BJ (cell line): ENCODE data around the gene SLFN12. TPM values are rescaled to one million over a fixed set of nuclear protein-coding genes. Genes with fewer than 3 reads are reported as not detected.
"Not testable (repeated sequence)": the region's sequence is repeated elsewhere in the genome, so short reads cannot be mapped to it uniquely, and the experiment has no call there.

Source experiments
- CTCF ChIA-PET: fragments of 350-600 bp; formaldehyde crosslinking; extraction: SDS; loops from one replicate; lab custom pipeline; 2021; ENCODE audit warnings: antibody characterized with exemption, inconsistent platforms; lab: Yijun Ruan, JAX
- POLR2A ChIA-PET: fragments of 300-600 bp; sonication (Branson Sonifier 250); formaldehyde crosslinking; extraction: SDS; loops from one replicate; lab custom pipeline; 2021; ENCODE audit warnings: antibody characterized with exemption; lab: Charles Lee
- DNase-seq: peaks from one replicate; pipeline ENCODE4 v3.0.0-alpha.2; 2011; ENCODE audit warnings: low read depth
- H3K27me3 ChIP-seq: 2 replicates; pipeline ENCODE4 v1.6.0; 2011; ENCODE audit warnings: low read length; ENCODE audit not compliant: control insufficient read depth, insufficient read depth
- H3K36me3 ChIP-seq: 2 replicates; pipeline ENCODE4 v1.5.1; 2011; ENCODE audit warnings: low read length; ENCODE audit not compliant: control insufficient read depth, insufficient read depth
- H3K4me3 ChIP-seq: 2 replicates; pipeline ENCODE4 v1.5.1; 2011; ENCODE audit warnings: low read depth, mild to moderate bottlenecking, control low read depth, low read length
- polyA plus RNA-seq: library from polyadenylated mRNA; depleted of rRNA; stranded (reverse); fragments of >200 nt; gene quantifications from 2 replicates; pipeline ENCODE4 v1.2.3, GENCODE V29; 2011
- TF ChIP-seq, protein P1 (sequence below): IDR thresholded peaks from 2 replicates; pipeline ENCODE4 v1.5.1; 2011; ENCODE audit warnings: low read depth, mild to moderate bottlenecking, control low read depth, inconsistent platforms, low read length, moderate library complexity; ENCODE audit not compliant: insufficient read depth

SLFN12 gene
- polyA plus RNA-seq, 1 experiment: 8.6 TPM

DNA sequence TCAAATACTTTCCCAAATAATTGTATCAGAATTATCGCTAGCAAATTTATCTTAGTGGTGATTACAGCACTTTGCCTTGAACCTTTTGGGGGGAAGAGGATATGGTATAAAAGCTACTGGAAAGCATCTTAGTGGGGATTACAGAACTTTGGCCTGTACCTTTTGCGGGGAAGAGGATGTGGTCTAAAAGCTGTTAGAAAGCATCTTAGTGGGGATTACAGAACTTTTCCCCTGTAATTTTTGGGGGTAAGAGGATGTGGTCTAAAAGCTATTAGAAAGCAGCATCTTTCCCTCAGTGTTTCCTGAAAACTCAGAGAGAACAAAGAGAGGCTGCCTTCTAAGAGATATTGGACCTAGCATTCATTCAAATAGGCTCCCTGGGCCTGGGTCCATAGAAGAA, 4.1 kb downstream of the SLFN12 start:
- H3K36me3 ChIP-seq: peaks cover 2% of the 10 kb centered on the region; the same call in 1 of the 2 replicates
- TF ChIP-seq, protein P1, sequence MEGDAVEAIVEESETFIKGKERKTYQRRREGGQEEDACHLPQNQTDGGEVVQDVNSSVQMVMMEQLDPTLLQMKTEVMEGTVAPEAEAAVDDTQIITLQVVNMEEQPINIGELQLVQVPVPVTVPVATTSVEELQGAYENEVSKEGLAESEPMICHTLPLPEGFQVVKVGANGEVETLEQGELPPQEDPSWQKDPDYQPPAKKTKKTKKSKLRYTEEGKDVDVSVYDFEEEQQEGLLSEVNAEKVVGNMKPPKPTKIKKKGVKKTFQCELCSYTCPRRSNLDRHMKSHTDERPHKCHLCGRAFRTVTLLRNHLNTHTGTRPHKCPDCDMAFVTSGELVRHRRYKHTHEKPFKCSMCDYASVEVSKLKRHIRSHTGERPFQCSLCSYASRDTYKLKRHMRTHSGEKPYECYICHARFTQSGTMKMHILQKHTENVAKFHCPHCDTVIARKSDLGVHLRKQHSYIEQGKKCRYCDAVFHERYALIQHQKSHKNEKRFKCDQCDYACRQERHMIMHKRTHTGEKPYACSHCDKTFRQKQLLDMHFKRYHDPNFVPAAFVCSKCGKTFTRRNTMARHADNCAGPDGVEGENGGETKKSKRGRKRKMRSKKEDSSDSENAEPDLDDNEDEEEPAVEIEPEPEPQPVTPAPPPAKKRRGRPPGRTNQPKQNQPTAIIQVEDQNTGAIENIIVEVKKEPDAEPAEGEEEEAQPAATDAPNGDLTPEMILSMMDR: no peak
- H3K27me3 ChIP-seq: no peaks in the 10 kb centered on the region
- ChIA-PET CTCF (no interaction called here), POLR2A (no interaction called here)
- DNase-seq: no peak
- H3K4me3 ChIP-seq: no peak overlapping the region

DNA sequence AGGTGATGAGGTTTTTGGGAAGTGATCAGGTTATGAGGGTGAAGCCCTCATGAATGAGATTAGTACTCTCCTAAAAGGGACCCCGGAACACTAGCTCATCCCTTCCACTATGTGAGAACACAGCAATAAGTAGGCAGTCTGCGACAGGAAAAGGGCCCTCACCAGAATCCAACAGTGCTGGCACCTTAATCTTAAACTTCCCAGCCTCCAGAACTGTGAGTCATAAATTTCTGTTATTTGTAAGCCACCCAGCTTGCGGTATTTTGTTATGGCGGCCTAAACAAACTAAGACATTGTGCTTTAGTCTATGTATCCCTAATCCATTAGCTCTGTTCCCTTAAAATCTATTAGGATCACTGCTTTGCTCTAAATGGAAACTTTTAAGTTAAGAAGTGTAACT, 8.5 kb downstream of the SLFN12 start:
- TF ChIP-seq, protein P1: no peak
- H3K27me3 ChIP-seq: no peaks in the 10 kb centered on the region
- POLR2A ChIA-PET: no interaction called here
- no peak overlapping the region for H3K4me3 ChIP-seq
- no peak for DNase-seq
- H3K36me3 ChIP-seq: no peaks in the 10 kb centered on the region; the same call in none of the 2 replicates
- CTCF ChIA-PET: no interaction called here

DNA sequence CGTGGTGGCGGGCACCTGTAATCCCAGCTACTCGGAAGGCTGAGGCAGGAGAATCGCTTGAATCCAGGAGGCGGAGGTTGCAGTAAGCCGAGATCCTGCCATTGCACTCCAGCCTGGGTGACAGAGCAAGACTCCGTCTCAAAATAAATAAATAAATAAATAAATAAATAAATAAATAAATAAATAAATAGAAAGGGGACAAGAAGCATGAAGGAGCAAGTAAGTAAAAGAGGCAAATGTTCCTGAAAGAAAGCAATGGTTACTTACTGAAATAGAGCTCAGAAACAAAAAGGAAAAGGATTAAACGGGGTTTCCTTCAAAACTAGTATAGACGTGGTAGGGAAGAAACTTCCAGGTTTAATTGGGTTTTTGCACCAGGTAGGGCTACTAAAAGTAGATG, 11.2 kb downstream of the SLFN12 start:
- H3K36me3 ChIP-seq, POLR2A ChIA-PET, CTCF ChIA-PET, DNase-seq, H3K27me3 ChIP-seq, H3K4me3 ChIP-seq: not testable (repeated sequence)

DNA sequence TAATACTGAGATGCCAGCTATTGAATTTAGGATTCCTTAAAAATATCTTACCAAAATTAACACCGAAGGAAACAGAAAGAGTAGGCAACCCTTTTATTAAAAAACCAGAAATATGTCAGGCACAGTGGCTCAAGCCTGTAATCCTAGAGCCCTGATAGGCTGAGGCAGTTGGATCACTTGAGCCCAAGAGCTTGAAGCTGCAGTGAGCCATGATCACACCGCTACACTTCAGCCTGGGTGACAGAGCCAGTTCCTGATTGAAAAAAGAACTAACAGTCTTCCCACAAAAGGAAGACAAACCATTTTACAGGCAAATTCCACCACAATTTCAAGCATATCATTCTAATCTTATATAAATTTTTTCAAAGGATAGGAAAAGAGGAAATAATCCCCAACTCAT, 15.6 kb downstream of the SLFN12 start:
- Histone ChIP-seq H3K36me3 (peaks cover 3% of the 10 kb centered on the region), H3K4me3 (no peak overlapping the region), H3K27me3 (no peaks in the 10 kb centered on the region)
- TF ChIP-seq, protein P1: no peak
- CTCF ChIA-PET: interaction anchor here (1.0 kb wide), 1 partner anchor 13 kb away, joined by 3 read pairs; no protein-coding TSS in a partner anchor
- no peak for DNase-seq
- POLR2A ChIA-PET: no interaction called here

DNA sequence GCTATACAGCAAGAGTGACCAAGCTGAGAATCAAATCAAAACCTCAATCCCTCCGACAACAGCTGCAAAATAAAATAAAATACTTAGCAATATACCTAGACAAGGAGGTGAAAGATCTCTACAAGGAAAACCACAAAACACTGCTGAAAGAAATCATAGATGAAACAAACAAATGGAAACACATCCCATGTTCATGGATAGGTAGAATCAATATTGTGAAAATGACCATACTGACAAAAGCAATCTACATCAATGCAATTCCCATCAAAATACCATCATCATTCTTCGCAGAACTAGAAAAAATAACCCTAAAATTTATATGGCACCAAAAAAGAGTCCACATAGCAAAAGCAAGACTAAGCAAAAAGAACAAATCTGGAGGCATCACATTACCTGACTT, 17.6 kb downstream of the SLFN12 start:
- POLR2A ChIA-PET, DNase-seq, CTCF ChIA-PET, H3K36me3 ChIP-seq, H3K27me3 ChIP-seq, H3K4me3 ChIP-seq: not testable (repeated sequence)

DNA sequence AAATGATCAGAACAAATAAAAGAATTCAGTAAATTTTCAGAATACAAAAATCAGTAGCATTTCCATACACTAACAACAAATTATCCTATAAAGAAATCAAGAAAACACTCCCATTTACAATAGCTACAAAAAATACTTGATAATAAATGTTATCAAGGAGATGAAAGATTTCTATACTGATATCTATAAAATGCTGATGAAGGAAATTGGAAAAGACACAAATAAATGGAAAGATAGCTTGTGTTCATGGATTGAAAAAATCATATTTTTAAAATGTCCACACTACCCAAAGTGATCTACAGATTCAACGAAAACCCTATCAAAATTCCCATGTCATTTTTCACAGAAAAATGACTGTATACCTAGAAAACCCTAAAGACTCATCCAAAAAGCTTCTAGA, 18.1 kb downstream of the SLFN12 start:
- ChIA-PET CTCF (no interaction called here), POLR2A (no interaction called here)
- TF ChIP-seq, protein P1: no peak
- Histone ChIP-seq H3K27me3 (no peaks in the 10 kb centered on the region), H3K36me3 (peaks cover 10% of the 10 kb centered on the region), H3K4me3 (no peak overlapping the region)
- no peak for DNase-seq
